ENCODE results near the gene HEXD. TPM values are rescaled to one million over a fixed set of nuclear protein-coding genes. Genes with fewer than 3 reads are reported as not detected.

HEXD gene
- 14.8 and 16.2 TPM in 2 replicates for total RNA-seq (2022)
- percentile 44 among the genes with signal in this experiment for Bru-seq, nascent RNA
- percentile 43 among the genes with signal in this experiment for BruChase-seq, experiment 1, labeled RNA remaining after a 6-hour chase
- percentile 40 among the genes with signal in this experiment for BruChase-seq, experiment 2, labeled RNA remaining after a 2-hour chase
- long read RNA-seq, transcript HEXDC-201 (13 exons, 1,853 nt) = major isoform, 5 of 20 reads
- long read RNA-seq, partial matches to known transcripts = 3 of 20 reads
- long read RNA-seq, other reads (novel, unspliced or antisense) = 9 of 20 reads

- POLR2A ChIA-PET = interaction anchor here (0.7 to 1.8 kb wide), 16 partner anchors 10 to 229 kb away, joined by 3 to 12 read pairs (median 4); partner anchors contain the start of genes FOXK2 and NARF
- Mint-ChIP-seq H3K36me3 (ENCODE audit: insufficient read depth, unreplicated experiment) (peaks cover 14% of the 10 kb centered on the region), H3K4me3 (ENCODE audit: unreplicated experiment) (peak within 1 kb of the TSS; percentile 71), H3K27me3 (ENCODE audit: insufficient read depth, unreplicated experiment) (no peaks in the 10 kb centered on the region), H3K4me1 (ENCODE audit: insufficient read depth, unreplicated experiment) (no peaks in the 10 kb centered on the region), H3K9me3 (ENCODE audit: unreplicated experiment) (peaks cover 8% of the 10 kb centered on the region), H3K27ac (ENCODE audit: low read depth, unreplicated experiment) (no peak within 1 kb of the TSS)
- no peak for TF ChIP-seq CTCF (IDR thresholded peaks at IDR 0.05; ENCODE audit: unreplicated experiment)
- CTCF ChIA-PET = interaction anchor here (0.6 to 1.4 kb wide), 5 partner anchors 61 to 136 kb away, joined by 3 to 8 read pairs (median 3); no protein-coding TSS in a partner anchor
- peak; percentile 78 for DNase-seq (ENCODE audit: unreplicated experiment)
- intact Hi-C loops (cut with micrococcal nuclease) = loop anchor here (10.0 kb wide), 2 partner anchors 107 to 137 kb away; no protein-coding TSS in a partner anchor
- BruUV-seq (replicated peaks) = no TSS peak
These were observed at the start of gene HEXD, which contains the start of gene OGFOD3 for GRCh38 chr17:82418001-82418986. TSS of gene HEXD (plus strand) at chr17:82418347. CDS start at chr17:82419800, 1,453 bp downstream. TSS of gene OGFOD3 (minus strand) at chr17:82418586. CDS start at chr17:82418485, 101 bp downstream.

- POLR2A ChIA-PET = interaction anchor here (0.5 kb wide), 1 partner anchor 20 kb away, joined by 3 read pairs; no protein-coding TSS in a partner anchor
- intact Hi-C loops (cut with micrococcal nuclease) = no loop called here
- Mint-ChIP-seq H3K4me1 (ENCODE audit: insufficient read depth, unreplicated experiment) (no peaks in the 10 kb centered on the region), H3K27me3 (ENCODE audit: insufficient read depth, unreplicated experiment) (peaks cover 10% of the 10 kb centered on the region), H3K9me3 (ENCODE audit: unreplicated experiment) (no peaks in the 10 kb centered on the region), H3K36me3 (ENCODE audit: insufficient read depth, unreplicated experiment) (no peaks in the 10 kb centered on the region), H3K27ac (ENCODE audit: low read depth, unreplicated experiment) (no peak overlapping the region), H3K4me3 (ENCODE audit: unreplicated experiment) (no peak overlapping the region)
- no peak for TF ChIP-seq CTCF (IDR thresholded peaks at IDR 0.05; ENCODE audit: unreplicated experiment)
- no peak for DNase-seq (ENCODE audit: unreplicated experiment)
- no TSS peak for BruUV-seq (replicated peaks)
- CTCF ChIA-PET = no interaction called here
These were observed 48.9 kb upstream of the HEXD start for GRCh38 chr17:82369211-82369610.

- TF ChIP-seq CTCF (IDR thresholded peaks at IDR 0.05; ENCODE audit: unreplicated experiment) = no peak
- CTCF ChIA-PET = interaction anchor here (0.5 to 0.7 kb wide), 2 partner anchors 14 to 26 kb away, joined by 3 read pairs; no protein-coding TSS in a partner anchor
These were observed 47.4 kb upstream of the HEXD start for GRCh38 chr17:82370471-82371332.

More at GRCh38 chr17:82370471-82371332, 47.4 kb upstream of the HEXD start:
- POLR2A ChIA-PET = interaction anchor here (0.6 kb wide), 1 partner anchor 62 kb away, joined by 4 read pairs; no protein-coding TSS in a partner anchor
- no peaks in the 10 kb centered on the region for H3K4me1 Mint-ChIP-seq (ENCODE audit: insufficient read depth, unreplicated experiment)
- no TSS peak for BruUV-seq (replicated peaks)
- H3K27me3 Mint-ChIP-seq (ENCODE audit: insufficient read depth, unreplicated experiment) = peaks cover 10% of the 10 kb centered on the region
- H3K36me3 Mint-ChIP-seq (ENCODE audit: insufficient read depth, unreplicated experiment) = no peaks in the 10 kb centered on the region
- no peak overlapping the region for H3K4me3 Mint-ChIP-seq (ENCODE audit: unreplicated experiment)
- H3K27ac Mint-ChIP-seq (ENCODE audit: low read depth, unreplicated experiment) = no peak overlapping the region
- intact Hi-C loops (cut with micrococcal nuclease) = no loop called here
- no peak for DNase-seq (ENCODE audit: unreplicated experiment)
- H3K9me3 Mint-ChIP-seq (ENCODE audit: unreplicated experiment) = no peaks in the 10 kb centered on the region
